Femur (tissue), 1 donor: Measurements from ENCODE around the gene TMEM225.
"Not testable (repeated sequence)": the region's sequence is repeated elsewhere in the genome, so short reads cannot be mapped to it uniquely, and the experiment has no call there.

ENCODE experiments used
- DNase-seq: peaks from one replicate; pipeline ENCODE4 v3.0.0-alpha.2; 2017

The TMEM225 gene

GRCh38 chr11:123885570-123885969 lies at the start of gene TMEM225:
TMEM225 (minus strand) TSS chr11:123885670; CDS start chr11:123885425, 245 bp downstream.
- no peak for DNase-seq

GRCh38 chr11:123924027-123924426 lies 38.6 kb upstream of the TMEM225 start:
- no peak for DNase-seq

- DNase-seq = no peak
These were observed 35.5 kb upstream of the TMEM225 start for GRCh38 chr11:123920943-123921342.

GRCh38 chr11:123905826-123906225 lies 20.4 kb upstream of the TMEM225 start:
- no peak for DNase-seq

- DNase-seq = no peak
These were observed 19.5 kb upstream of the TMEM225 start for GRCh38 chr11:123904932-123905331.

GRCh38 chr11:123903932-123904331 lies 18.5 kb upstream of the TMEM225 start:
- no peak for DNase-seq

- DNase-seq = no peak
These were observed 16.4 kb upstream of the TMEM225 start, which contains the start of gene OR8D4 for GRCh38 chr11:123901867-123902266. OR8D4 (plus strand) TSS chr11:123902167; CDS start chr11:123906432, 4,265 bp downstream.

GRCh38 chr11:123899792-123900191 lies 14.3 kb upstream of the TMEM225 start:
- no peak for DNase-seq

GRCh38 chr11:123892031-123892430 lies 6.6 kb upstream of the TMEM225 start:
- no peak for DNase-seq

- DNase-seq = no peak
These were observed 4.6 kb downstream of the TMEM225 start for GRCh38 chr11:123880912-123881311.

GRCh38 chr11:123867795-123868194 lies 17.7 kb downstream of the TMEM225 start:
- DNase-seq = not testable (repeated sequence)

GRCh38 chr11:123865293-123865692 lies 20.2 kb downstream of the TMEM225 start:
- not testable (repeated sequence) for DNase-seq

GRCh38 chr11:123859731-123860130 lies 25.7 kb downstream of the TMEM225 start:
- DNase-seq = no peak

- DNase-seq = no peak
These were observed 29.0 kb downstream of the TMEM225 start for GRCh38 chr11:123856444-123856843.

GRCh38 chr11:123853038-123853437 lies 32.4 kb downstream of the TMEM225 start:
- DNase-seq = no peak

GRCh38 chr11:123852321-123852720 lies 33.1 kb downstream of the TMEM225 start:
- no peak for DNase-seq

- no peak for DNase-seq
These were observed 34.4 kb downstream of the TMEM225 start for GRCh38 chr11:123851110-123851509.

- DNase-seq = no peak
These were observed 44.3 kb downstream of the TMEM225 start for GRCh38 chr11:123841174-123841573.

GRCh38 chr11:123839131-123839530 lies 46.3 kb downstream of the TMEM225 start:
- DNase-seq = no peak

GRCh38 chr11:123838659-123839058 lies 46.8 kb downstream of the TMEM225 start:
- no peak for DNase-seq

GRCh38 chr11:123838199-123838598 lies 47.3 kb downstream of the TMEM225 start:
- no peak for DNase-seq

- DNase-seq = no peak
These were observed 52.4 kb downstream of the TMEM225 start for GRCh38 chr11:123833095-123833494.
